ENCODE data around the gene CWC25. TPM values are rescaled to one million over a fixed set of nuclear protein-coding genes. Genes with fewer than 3 reads are reported as not detected.

The CWC25 gene
- polyA plus RNA-seq, 1 of the 3 experiments (the other 2 are of a cell fraction) = 15.6 TPM

DNA sequence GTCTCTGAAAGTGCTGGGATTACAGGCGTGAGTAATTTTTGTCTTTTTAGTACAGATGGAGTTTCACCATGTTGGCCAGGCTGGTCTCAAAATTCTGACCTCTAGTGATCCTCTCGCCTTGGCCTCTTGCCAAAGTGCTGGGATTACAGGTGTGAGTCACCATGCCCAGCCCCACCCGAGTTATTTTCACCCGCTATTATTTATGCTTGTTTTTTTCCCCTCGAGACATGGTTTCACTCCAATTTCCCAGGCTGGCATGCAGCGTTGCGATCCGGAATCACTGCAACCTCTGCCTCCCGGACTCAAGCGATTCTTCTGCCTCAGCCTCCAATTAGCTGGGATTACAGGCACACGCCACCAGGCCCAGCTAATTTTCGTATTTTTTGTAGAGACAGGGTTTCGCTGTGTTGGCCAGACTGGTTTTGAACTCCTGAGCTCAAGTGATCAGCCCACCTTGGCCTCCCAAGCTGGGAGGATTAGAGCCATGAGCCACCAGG is 19.2 kb upstream of the CWC25 start:
- Histone ChIP-seq H3K4me2 (no peak overlapping the region), H3K27ac (ENCODE audit: low read depth in 2 of 2, low read length in 1 of 2) (no peak overlapping the region), H2AFZ (ENCODE audit: low read depth) (no peak overlapping the region), H3K4me1 (ENCODE audit: control insufficient read depth in 1 of 2, insufficient read depth in 2 of 2, low read depth in 1 of 2, low read length in 1 of 2) (peaks cover 0 to 1% of the 10 kb centered on the region in 2 experiments; a peak in 1 of 4 replicates), H3K36me3 (replicated peaks in 1 of 2; ENCODE audit: control insufficient read depth in 1 of 2, insufficient read depth in 2 of 2, low read length in 1 of 2) (peaks cover 14 to 18% of the 10 kb centered on the region in 2 experiments), H3K4me3 (ENCODE audit: low read depth in 2 of 2, low read length in 1 of 2) (no peak overlapping the region), H3K79me2 (ENCODE audit: insufficient read depth) (peaks cover 8% of the 10 kb centered on the region; the same call in 1 of the 2 replicates), H3F3A (replicated peaks; ENCODE audit: insufficient read depth) (peaks cover 42% of the 10 kb centered on the region), H3K9ac (no peak overlapping the region), H4K20me1 (ENCODE audit: insufficient read depth) (peaks cover 6% of the 10 kb centered on the region; the same call in 1 of the 2 replicates), H3K9me2 (no peaks in the 10 kb centered on the region), H3K27me3 (ENCODE audit: insufficient read depth) (no peaks in the 10 kb centered on the region), H3K9me3 (no peaks in the 10 kb centered on the region)
- ChIA-PET POLR2A (no interaction called here), CTCF (no interaction called here)
- TF ChIP-seq ELF1 (IDR thresholded peaks at IDR 0.05) = no peak
- TF ChIP-seq, protein P1, sequence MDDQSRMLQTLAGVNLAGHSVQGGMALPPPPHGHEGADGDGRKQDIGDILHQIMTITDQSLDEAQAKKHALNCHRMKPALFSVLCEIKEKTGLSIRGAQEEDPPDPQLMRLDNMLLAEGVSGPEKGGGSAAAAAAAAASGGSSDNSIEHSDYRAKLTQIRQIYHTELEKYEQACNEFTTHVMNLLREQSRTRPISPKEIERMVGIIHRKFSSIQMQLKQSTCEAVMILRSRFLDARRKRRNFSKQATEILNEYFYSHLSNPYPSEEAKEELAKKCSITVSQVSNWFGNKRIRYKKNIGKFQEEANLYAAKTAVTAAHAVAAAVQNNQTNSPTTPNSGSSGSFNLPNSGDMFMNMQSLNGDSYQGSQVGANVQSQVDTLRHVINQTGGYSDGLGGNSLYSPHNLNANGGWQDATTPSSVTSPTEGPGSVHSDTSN (IDR thresholded peaks at IDR 0.05) = no peak
- TF ChIP-seq MEF2A (IDR thresholded peaks at IDR 0.05; ENCODE audit: borderline replicate concordance, low read depth) = no peak
- no peak for TF ChIP-seq RXRA (IDR thresholded peaks at IDR 0.05; ENCODE audit: borderline replicate concordance, low read depth)
- TF ChIP-seq SMC3 (IDR thresholded peaks at IDR 0.05; ENCODE audit: low read depth, low read length) = no peak
- no peak for TF ChIP-seq ZBTB33 (IDR thresholded peaks at IDR 0.05; ENCODE audit: borderline replicate concordance, low read depth)
- no peak for TF ChIP-seq RCOR1 (IDR thresholded peaks at IDR 0.05; ENCODE audit: low read length)
- no peak for TF ChIP-seq SIN3A (IDR thresholded peaks at IDR 0.05; ENCODE audit: borderline replicate concordance, low read depth, low read length)
- no peak for TF ChIP-seq IRF3 (IDR thresholded peaks at IDR 0.05; ENCODE audit: low read depth, low read length)
- WGBS (ENCODE audit: low lambda C conversion rate) = 86% methylated on average over 12 of the region's 13 CpGs
- no peak for DNase-seq

- H3K36me3 ChIP-seq (replicated peaks in 1 of 2; ENCODE audit: control insufficient read depth in 1 of 2, insufficient read depth in 2 of 2, low read length in 1 of 2) = peaks cover 0 to 1% of the 10 kb centered on the region in 2 experiments
- H2AFZ ChIP-seq (ENCODE audit: low read depth) = peak overlapping the region; percentile 87
- peak overlapping the region; percentile 91 for H3K9ac ChIP-seq
- whole genome bisulfite sequencing (ENCODE audit: low lambda C conversion rate) = 92% methylated on average over 17 of the region's 17 CpGs
- peaks cover 42% of the 10 kb centered on the region for H3K79me2 ChIP-seq (ENCODE audit: insufficient read depth)
- no peaks in the 10 kb centered on the region for H3K9me2 ChIP-seq
- no peak for DNase-seq
- no peak for TF ChIP-seq YY1 (IDR thresholded peaks at IDR 0.05; ENCODE audit: low read depth)
- TF ChIP-seq CHD2 (IDR thresholded peaks at IDR 0.05; ENCODE audit: low read length, partially characterized antibody) = no peak
- no peak for TF ChIP-seq GABPA (IDR thresholded peaks at IDR 0.05; ENCODE audit: low read depth)
- TF ChIP-seq TAF1 (IDR thresholded peaks at IDR 0.05; ENCODE audit: borderline replicate concordance, low read depth, low read length) = no peak
- no peak for TF ChIP-seq TCF12 (IDR thresholded peaks at IDR 0.05)
- H3K4me3 ChIP-seq (ENCODE audit: low read depth in 2 of 2, low read length in 1 of 2) = peak overlapping the region; percentile 73 to 94
- H3K27me3 ChIP-seq (ENCODE audit: insufficient read depth) = no peaks in the 10 kb centered on the region
- H3K9me3 ChIP-seq = no peaks in the 10 kb centered on the region
- CTCF ChIA-PET = interaction anchor here (0.6 to 1.2 kb wide), 3 partner anchors 43 to 316 kb away, joined by 3 to 4 read pairs (median 3); no protein-coding TSS in a partner anchor
- H3F3A ChIP-seq (replicated peaks; ENCODE audit: insufficient read depth) = peaks cover 13% of the 10 kb centered on the region
- H4K20me1 ChIP-seq (ENCODE audit: insufficient read depth) = no peaks in the 10 kb centered on the region
- peaks cover 5 to 15% of the 10 kb centered on the region in 2 experiments; a peak in 1 of 4 replicates for H3K4me1 ChIP-seq (ENCODE audit: control insufficient read depth in 1 of 2, insufficient read depth in 2 of 2, low read depth in 1 of 2, low read length in 1 of 2)
- POLR2A ChIA-PET = interaction anchor here (2.1 kb wide), 1 partner anchor 28 kb away, joined by 16 read pairs; the partner anchor contains the start of gene RPL23
- H3K27ac ChIP-seq (ENCODE audit: low read depth in 2 of 2, low read length in 1 of 2) = peak overlapping the region; percentile 94 to 97
- H3K4me2 ChIP-seq = peak overlapping the region; percentile 88
Observed at GRCh38 chr17:38825762-38826247, 684 bp upstream of the CWC25 start.

All from SK-N-SH (cell line).